OCI-LY7 (cell line): ENCODE data around the gene SINHCAF. TPM values are rescaled to one million over a fixed set of nuclear protein-coding genes. Genes with fewer than 3 reads are reported as not detected.

Experiments used
- BruUV-seq: library from RNA; stranded (reverse); fragments of 400-500 nt; replicated peaks from 2 replicates; lab custom pipeline; 2021; lab: Mats Ljungman, UMichigan
- CTCF ChIA-PET: fragments of 300-600 bp; sonication (Branson Sonifier 250); formaldehyde crosslinking; loops from one replicate; lab custom pipeline; 2022; ENCODE audit warnings: antibody characterized with exemption; ENCODE audit not compliant: unreplicated experiment; lab: Charles Lee
- POLR2A ChIA-PET: fragments of 300-600 bp; sonication (Branson Sonifier 250); formaldehyde crosslinking; loops from one replicate; lab custom pipeline; 2022; ENCODE audit warnings: antibody characterized with exemption; lab: Charles Lee
- DNase-seq: peaks from one replicate; pipeline ENCODE4 v3.0.0-alpha.2; 2015; ENCODE audit warnings: low spot score
- H2AFZ ChIP-seq: fragments of 200-600 bp; sonication (generic), shearing (Covaris generic); 2 replicates; pipeline ENCODE4 v1.6.1; 2014; ENCODE audit warnings: mild to moderate bottlenecking, antibody characterized with exemption, low read length, moderate library complexity
- H3K27ac ChIP-seq: fragments of 200-600 bp; sonication (generic); 2 replicates; pipeline ENCODE4 v1.5.1; 2014; ENCODE audit warnings: mixed run types, low read depth, mild to moderate bottlenecking, moderate library complexity, low read length, inconsistent platforms; ENCODE audit not compliant: poor library complexity, severe bottlenecking
- H3K36me3 ChIP-seq: fragments of 200-600 bp; sonication (generic); 2 replicates; pipeline ENCODE4 v1.6.1; 2014; ENCODE audit warnings: mild to moderate bottlenecking, antibody characterized with exemption, low read length, moderate library complexity, mixed read lengths; ENCODE audit not compliant: insufficient read depth
- H3K4me1 ChIP-seq: fragments of 200-600 bp; sonication (generic); 2 replicates; pipeline ENCODE4 v1.5.1; 2014; ENCODE audit warnings: mild to moderate bottlenecking, low read length; ENCODE audit not compliant: insufficient read depth, poor library complexity, severe bottlenecking
- H3K4me2 ChIP-seq: fragments of 200-600 bp; sonication (generic); 2 replicates; pipeline ENCODE4 v1.6.1; 2014; ENCODE audit warnings: mild to moderate bottlenecking, low read length
- H3K4me3 ChIP-seq: fragments of 200-600 bp; sonication (generic); 2 replicates; pipeline ENCODE4 v1.5.1; 2014; ENCODE audit warnings: mild to moderate bottlenecking, low read depth, low read length; ENCODE audit not compliant: poor library complexity, severe bottlenecking
- H3K79me2 ChIP-seq: fragments of 200-600 bp; sonication (generic); 2 replicates; pipeline ENCODE4 v1.6.1; 2016; ENCODE audit warnings: low read depth, mild to moderate bottlenecking, low read length, moderate library complexity, mixed read lengths; ENCODE audit not compliant: insufficient read depth
- H3K9me2 ChIP-seq: fragments of 200-600 bp; sonication (generic); 2 replicates; pipeline ENCODE4 v1.6.1; 2016; ENCODE audit warnings: mild to moderate bottlenecking, low read length, mixed read lengths; ENCODE audit not compliant: insufficient read depth
- H3K9me3 ChIP-seq: fragments of 200-600 bp; sonication (generic); 2 replicates; pipeline ENCODE4 v1.6.1; 2014; ENCODE audit warnings: mild to moderate bottlenecking, mixed run types, low read length, mixed read lengths
- H4K20me1 ChIP-seq: fragments of 200-600 bp; sonication (generic); 2 replicates; pipeline ENCODE4 v1.6.1; 2014; ENCODE audit warnings: mild to moderate bottlenecking, antibody characterized with exemption, low read length, moderate library complexity, mixed read lengths; ENCODE audit not compliant: insufficient read depth
- EZH2phosphoT487 ChIP-seq: fragments of 200-600 bp; sonication (generic); IDR thresholded peaks from 2 replicates; pipeline ENCODE4 v1.6.1; 2018; ENCODE audit warnings: low read depth, borderline replicate concordance, mild to moderate bottlenecking, mixed run types, antibody characterized with exemption, low read length, moderate library complexity, mixed read lengths
- intact Hi-C: fragments of 100-400 bp; cut with micrococcal nuclease; formaldehyde crosslinking; loops from one replicate; pipeline ENCODE4 v1.10.0; 2022; ENCODE audit not compliant: unreplicated experiment
- total RNA-seq, 2 experiments: library from RNA; depleted of rRNA in 1 of 2; stranded (reverse); fragments of >200 nt in 1 of 2; shearing (Covaris generic) in 1 of 2; gene quantifications; 2 replicates each; pipeline ENCODE4 v1.2.3, GENCODE V29; 2014 to 2022
- TF ChIP-seq, protein P1 (sequence below): fragments of 200-600 bp; sonication (generic); conservative IDR thresholded peaks from 2 replicates; pipeline ENCODE4 v1.5.1; 2014; ENCODE audit warnings: mild to moderate bottlenecking, antibody characterized with exemption, low read length, moderate library complexity, mixed read lengths

The SINHCAF gene
- total RNA-seq, 2 experiments from 2014 or later, result 51.0 to 86.2 TPM

DNA sequence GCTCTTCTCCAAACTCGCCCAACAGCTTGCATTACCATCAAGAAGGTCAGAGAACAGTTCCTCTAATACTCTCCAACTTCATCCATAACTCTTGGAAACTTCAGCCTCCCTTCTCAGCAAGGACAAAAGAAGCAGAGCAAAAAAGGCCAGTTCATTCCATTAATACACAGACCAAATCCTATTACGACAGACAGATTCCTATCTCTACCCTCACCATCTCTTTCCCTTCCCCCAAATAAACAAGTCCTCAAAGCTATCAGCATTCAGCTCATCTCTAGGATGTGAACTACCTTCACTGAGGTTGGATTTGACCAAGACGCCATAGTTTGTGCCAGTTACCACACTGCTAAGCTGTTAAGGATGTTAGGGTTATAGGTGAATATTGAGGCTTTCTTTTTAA lies 25.2 kb downstream of the SINHCAF start:
- H3K36me3 ChIP-seq, result peaks cover 94% of the 10 kb centered on the region
- BruUV-seq, result no TSS peak
- no peaks in the 10 kb centered on the region for H4K20me1 ChIP-seq
- ChIA-PET CTCF (no interaction called here), POLR2A (interaction anchor here (1.3 to 1.6 kb wide), 2 partner anchors 11 to 35 kb away, joined by 3 to 7 read pairs; no protein-coding TSS in a partner anchor)
- H2AFZ ChIP-seq, result no peak overlapping the region
- no peak overlapping the region for H3K4me3 ChIP-seq
- no peaks in the 10 kb centered on the region for H3K4me1 ChIP-seq
- no peaks in the 10 kb centered on the region for H3K9me3 ChIP-seq
- no peak overlapping the region for H3K4me2 ChIP-seq
- intact Hi-C loops, result no loop called here
- DNase-seq, result no peak
- H3K27ac ChIP-seq, result no peak overlapping the region
- TF ChIP-seq, protein P1, sequence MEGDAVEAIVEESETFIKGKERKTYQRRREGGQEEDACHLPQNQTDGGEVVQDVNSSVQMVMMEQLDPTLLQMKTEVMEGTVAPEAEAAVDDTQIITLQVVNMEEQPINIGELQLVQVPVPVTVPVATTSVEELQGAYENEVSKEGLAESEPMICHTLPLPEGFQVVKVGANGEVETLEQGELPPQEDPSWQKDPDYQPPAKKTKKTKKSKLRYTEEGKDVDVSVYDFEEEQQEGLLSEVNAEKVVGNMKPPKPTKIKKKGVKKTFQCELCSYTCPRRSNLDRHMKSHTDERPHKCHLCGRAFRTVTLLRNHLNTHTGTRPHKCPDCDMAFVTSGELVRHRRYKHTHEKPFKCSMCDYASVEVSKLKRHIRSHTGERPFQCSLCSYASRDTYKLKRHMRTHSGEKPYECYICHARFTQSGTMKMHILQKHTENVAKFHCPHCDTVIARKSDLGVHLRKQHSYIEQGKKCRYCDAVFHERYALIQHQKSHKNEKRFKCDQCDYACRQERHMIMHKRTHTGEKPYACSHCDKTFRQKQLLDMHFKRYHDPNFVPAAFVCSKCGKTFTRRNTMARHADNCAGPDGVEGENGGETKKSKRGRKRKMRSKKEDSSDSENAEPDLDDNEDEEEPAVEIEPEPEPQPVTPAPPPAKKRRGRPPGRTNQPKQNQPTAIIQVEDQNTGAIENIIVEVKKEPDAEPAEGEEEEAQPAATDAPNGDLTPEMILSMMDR, result no peak
- TF ChIP-seq EZH2phosphoT487, result no peak
- H3K9me2 ChIP-seq, result no peaks in the 10 kb centered on the region
- peaks cover 74% of the 10 kb centered on the region for H3K79me2 ChIP-seq

DNA sequence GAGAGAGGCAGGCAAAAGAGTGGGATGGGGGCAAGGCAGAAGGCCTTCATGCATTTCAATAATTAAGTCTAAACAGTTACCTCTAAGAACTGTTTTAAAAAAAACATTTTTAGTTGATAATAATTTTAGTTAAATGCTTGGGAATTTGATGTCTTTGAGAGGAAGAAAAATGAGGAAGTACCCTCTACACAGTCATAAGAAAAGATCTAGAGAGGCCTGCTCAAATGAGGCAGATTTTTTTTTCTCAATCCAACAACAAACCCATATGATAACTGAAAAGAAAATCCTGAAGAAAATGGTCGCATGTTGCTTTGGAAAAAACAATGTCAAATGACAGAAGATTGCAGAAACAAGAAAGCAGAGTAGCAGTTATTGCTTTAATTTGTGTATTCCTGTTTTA lies 25.6 kb downstream of the SINHCAF start:
- peaks cover 71% of the 10 kb centered on the region for H3K79me2 ChIP-seq
- no peak overlapping the region for H3K4me2 ChIP-seq
- no peak overlapping the region for H2AFZ ChIP-seq
- DNase-seq, result no peak
- no peak overlapping the region for H3K27ac ChIP-seq
- ChIA-PET POLR2A (interaction anchor here (0.7 to 1.6 kb wide), 3 partner anchors 11 to 34 kb away, joined by 3 to 7 read pairs (median 3); no protein-coding TSS in a partner anchor), CTCF (no interaction called here)
- intact Hi-C loops, result no loop called here
- H3K36me3 ChIP-seq, result peaks cover 95% of the 10 kb centered on the region
- H3K9me2 ChIP-seq, result no peaks in the 10 kb centered on the region
- BruUV-seq, result no TSS peak
- no peaks in the 10 kb centered on the region for H3K4me1 ChIP-seq
- H3K4me3 ChIP-seq, result no peak overlapping the region
- H4K20me1 ChIP-seq, result no peaks in the 10 kb centered on the region
- TF ChIP-seq, protein P1, result no peak
- no peak for TF ChIP-seq EZH2phosphoT487
- H3K9me3 ChIP-seq, result no peaks in the 10 kb centered on the region

DNA sequence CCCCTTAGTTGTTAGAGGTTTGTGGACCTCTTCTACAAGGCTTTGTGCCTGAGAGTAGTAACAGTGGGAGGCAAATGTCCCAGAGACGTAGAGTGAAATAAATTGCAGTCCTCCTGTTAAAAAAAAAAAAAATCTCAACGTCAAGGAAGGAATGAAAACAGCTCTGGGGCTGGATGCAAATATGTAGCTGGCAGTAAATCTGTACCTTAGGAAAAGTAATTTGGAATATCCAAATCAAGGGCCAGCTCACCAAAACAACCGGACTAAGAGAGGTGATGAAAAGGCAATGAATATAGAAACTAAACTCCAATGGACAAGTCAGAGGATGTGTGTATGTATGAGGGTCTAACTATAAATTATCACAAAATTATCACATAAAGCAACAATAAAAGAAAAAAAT lies 27.0 kb downstream of the SINHCAF start:
- peaks cover 95% of the 10 kb centered on the region for H3K36me3 ChIP-seq
- DNase-seq, result no peak
- no peaks in the 10 kb centered on the region for H3K9me2 ChIP-seq
- no peak overlapping the region for H3K4me3 ChIP-seq
- no peaks in the 10 kb centered on the region for H3K9me3 ChIP-seq
- POLR2A ChIA-PET, result interaction anchor here (1.0 to 1.2 kb wide), 2 partner anchors 9 to 19 kb away, joined by 5 read pairs; no protein-coding TSS in a partner anchor
- peaks cover 58% of the 10 kb centered on the region for H3K79me2 ChIP-seq
- no TSS peak for BruUV-seq
- H3K4me1 ChIP-seq, result no peaks in the 10 kb centered on the region
- H2AFZ ChIP-seq, result no peak overlapping the region
- no peak overlapping the region for H3K27ac ChIP-seq
- no peaks in the 10 kb centered on the region for H4K20me1 ChIP-seq
- CTCF ChIA-PET, result no interaction called here
- H3K4me2 ChIP-seq, result no peak overlapping the region
- intact Hi-C loops, result no loop called here
- TF ChIP-seq, protein P1, result no peak
- no peak for TF ChIP-seq EZH2phosphoT487
